HG03045 (cell line): Measurements from ENCODE around the gene CA6.
"Not testable (repeated sequence)": the region's sequence is repeated elsewhere in the genome, so short reads cannot be mapped to it uniquely, and the experiment has no call there.

ENCODE experiments used
- ATAC-seq: cut with Tn5 transposase; IDR thresholded peaks from one replicate; pipeline ENCODE4 v1.9.1; 2021; ENCODE audit warnings: mild to moderate bottlenecking, moderate library complexity; ENCODE audit not compliant: unreplicated experiment

CA6 gene

DNA sequence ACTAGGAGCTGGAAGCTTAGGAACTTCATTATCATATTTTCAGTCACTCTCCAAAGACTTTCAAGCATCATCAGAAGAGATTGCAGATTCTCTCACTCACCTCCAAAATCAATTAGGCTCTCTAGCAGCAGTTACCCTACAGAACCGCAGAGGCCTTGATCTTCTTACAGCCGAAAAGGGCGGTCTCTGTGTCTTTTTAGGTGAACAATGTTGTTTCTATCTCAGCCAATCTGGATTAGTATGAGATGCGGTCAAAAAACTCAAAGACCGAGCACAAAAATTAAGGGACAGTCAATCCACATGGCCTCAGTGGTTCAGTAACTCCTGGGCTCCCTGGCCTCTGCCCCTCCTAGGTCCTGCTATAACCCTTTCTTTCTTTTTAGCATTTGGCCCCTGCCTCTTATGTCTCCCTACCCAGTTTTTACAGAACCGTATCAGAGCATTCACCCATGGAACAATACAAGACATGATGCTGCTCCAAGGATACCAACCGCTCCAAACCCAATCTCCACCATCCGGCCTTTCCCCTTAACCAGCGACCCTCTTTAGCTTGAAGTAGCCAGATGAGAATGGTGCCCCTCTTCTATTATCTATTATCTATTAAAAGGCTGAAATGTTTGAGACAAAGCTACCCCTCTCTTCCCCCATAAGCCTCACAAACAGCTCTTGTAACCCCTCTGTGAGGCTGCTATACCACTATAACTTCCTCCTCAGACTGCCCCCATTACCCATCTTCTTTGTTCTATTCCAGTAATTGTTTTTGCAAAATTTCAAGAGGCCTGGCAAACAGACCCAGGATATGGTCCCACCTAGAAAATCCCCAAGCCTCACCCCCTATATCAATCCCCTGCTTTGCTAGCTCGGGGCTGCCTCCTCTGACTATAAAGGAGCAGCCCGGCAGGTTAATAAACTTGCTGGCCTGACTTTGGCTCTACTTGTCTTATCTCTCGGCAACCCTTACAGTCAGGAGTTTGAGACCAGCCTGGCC lies 18.7 kb upstream of the CA6 start:
- no peak for ATAC-seq

DNA sequence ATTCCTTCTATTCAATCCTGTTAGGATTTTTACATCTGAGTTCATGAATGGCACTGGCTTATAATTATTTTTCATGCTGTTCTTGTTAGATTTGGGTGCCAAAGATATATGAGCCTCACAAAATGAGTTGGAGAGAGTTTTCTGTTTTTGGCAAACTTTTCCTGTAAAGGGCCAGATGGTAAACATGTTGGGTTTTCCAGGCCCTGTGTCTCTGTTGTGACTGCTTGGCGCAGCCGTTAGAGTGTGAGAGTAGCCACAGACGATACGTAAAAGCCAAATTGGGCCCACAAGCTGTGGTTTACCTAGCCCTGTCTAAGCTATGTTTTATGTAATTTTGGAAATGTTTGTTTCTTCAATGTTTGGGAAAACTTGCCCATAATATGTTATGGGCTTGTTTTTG lies 15.6 kb upstream of the CA6 start:
- no peak for ATAC-seq

DNA sequence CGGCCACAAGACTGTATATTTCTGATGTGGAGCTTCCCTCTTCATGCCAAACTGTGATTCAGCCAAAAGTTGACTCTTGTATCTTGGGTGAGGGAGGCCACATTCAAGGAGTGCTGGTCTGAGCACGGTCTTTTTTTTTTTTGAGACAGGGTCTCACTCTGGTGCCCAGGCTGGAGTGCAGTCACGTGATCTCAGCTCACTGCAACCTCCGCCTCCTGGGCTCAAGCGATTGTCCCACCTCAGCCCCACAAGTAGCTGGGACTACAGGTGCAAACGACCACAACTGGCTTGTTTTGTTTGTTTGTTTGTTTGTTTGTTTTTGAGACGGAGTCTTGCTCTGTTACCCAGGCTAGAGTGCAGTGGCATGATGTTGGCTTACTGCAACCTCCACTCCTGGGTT lies 8.6 kb upstream of the CA6 start:
- ATAC-seq = not testable (repeated sequence)

DNA sequence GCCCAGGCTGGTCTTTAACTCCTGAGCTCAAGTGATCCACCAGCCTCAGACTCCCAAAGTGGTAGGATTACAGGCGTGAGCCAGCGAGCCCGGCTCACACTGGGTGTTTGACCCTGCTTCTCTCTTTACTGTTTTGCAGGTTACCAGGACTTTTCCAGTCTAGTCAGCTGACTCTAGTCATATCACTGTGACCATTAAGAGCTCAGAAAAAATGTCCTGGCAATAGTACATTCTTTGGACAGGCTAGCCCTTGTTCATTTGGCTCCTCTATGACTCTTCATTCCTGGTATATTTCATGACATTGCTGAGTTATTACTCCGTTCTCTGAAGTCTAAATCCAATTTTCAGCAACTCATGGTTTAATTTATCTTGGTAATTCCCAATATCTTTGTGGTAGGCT lies 8.0 kb upstream of the CA6 start:
- no peak for ATAC-seq

DNA sequence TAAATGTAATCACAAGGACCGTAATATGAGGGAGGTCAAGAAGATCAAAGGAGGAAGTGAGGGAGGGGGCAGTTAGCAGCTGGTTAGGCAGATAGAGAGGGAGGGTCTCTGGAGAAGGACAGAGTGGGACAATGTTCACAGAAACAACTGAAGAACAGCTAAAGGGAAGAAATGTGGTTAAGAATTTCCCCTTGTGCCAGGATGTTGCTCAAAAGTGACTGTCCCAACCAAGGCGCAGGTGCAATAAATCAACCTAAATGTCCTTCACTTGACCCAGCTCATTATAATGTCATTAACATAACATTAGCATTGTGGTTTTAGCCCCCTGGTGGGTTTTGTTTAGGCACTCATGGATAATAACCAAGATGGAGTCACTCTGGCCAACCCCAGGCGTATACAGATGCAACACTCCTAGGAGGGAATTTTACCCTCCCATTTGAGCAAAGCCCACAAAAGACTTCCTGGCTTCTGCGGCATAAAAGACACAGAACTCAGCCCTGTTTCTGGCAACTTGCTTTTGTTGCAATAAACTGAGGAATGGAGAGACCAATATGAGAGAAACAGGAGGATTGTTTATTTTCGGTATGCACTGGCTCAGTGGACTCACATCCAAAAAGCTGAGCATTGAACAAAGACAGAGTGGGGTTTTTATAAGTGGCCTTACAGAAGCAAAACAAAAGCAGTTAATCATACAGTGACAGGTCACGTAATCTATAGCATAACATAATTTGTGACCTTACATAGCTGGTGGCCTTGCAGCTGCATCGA lies 7.3 kb upstream of the CA6 start:
- ATAC-seq = no peak

DNA sequence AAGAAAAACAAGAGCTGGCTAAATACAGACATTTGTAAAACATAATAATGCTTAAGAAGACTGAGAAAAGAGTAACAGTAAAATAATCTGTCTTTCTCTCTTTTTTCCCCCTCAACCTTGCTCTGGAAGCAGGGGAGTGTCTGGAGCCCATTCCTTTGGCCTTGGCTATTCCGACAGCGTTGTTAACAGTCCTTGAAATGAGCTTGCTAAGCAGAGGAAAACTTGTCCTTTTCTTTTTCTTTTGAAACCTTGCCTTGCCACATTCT lies 6.7 kb upstream of the CA6 start:
- no peak for ATAC-seq

DNA sequence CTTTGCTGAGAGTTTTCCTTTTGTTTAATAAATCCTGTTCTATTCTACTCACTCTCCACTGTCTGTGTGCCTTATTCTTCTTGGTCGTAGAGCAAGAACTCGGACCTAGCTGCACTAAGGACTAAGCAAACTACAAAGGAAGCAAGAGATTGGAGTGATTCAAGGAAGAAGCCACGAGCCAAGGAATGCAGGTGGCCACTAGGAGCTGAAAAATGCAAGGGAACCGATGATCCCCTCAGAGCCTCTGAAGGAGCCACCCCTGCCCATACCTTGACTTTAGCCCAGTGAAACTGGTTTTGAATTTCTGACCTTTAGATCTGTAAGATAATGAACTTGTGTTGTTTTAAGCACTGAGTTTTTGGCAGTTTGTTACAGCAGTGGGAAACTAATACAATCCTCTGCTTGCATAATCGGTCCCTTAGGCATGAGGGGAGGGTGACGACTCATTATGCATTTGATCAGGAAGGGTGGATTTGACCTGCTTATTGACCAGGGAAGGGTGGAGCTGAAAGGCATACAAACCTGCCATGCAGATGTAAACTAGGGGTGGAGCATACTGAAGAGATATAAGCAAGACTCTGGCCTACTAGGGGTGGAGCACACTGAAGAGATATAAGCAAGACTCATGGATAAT lies 6.2 kb upstream of the CA6 start:
- ATAC-seq = no peak

DNA sequence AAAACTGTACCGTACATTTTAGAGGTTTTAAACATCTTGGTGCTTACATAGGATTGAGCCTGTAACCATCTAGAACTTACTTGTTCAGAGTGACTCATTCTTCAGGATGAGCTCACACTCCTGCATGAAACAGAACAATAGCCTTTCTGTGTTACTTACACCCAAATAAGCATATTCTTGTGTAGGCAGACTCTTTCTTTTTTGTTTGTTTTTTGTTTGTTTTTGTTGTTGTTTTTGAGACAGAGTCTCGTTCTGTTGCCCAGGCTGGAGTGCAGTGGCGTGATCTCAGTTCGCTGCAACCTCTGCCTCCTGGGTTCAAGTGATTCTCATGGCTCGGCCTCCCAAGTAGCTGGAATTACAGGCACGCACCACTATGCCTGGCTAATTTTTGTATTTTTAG lies 3.8 kb upstream of the CA6 start:
- ATAC-seq = no peak

DNA sequence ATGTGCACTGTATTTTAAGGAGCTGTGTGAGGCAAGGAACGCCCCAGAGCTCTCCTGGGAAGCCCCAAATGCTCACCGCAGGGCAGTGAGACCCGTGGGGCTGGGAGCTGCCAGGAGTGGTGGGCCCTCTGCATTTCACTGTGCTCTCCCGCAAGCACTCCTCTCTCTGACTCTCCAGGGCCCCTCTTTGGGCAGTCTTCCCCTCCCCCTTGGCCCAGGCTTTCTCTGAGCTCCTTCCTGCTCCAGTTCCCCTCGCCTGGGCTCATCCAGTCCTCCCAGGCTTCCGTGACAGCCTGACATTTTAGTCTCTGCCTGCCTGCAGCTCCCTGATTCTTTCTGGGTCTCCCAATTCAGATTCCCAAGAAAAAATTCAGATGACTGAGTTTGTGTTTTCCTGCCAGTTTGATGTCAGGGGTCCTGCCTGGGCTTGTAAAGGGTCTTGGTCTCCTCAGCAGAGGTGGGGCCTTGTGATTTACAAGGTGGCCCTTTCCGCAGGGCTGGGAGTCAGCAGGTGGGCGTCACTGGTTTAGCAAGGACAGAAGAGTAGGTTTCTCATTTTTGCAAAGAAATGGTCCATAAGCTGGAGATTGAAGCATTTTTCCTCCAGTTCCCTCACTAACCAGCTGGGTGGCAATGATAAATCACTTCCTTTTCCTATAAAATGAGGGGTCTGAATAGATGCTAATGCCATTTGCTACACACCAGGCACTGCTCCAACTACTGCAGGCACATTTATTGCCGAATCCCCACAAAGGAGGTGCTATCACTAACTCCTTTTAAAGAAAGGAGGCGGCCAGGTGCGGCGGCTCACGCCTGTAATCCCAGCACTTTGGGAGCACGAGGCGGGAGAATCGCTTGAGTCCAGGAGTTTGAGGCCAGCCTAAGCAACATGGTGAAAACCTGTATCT lies 1.9 kb upstream of the CA6 start:
- ATAC-seq = no peak

DNA sequence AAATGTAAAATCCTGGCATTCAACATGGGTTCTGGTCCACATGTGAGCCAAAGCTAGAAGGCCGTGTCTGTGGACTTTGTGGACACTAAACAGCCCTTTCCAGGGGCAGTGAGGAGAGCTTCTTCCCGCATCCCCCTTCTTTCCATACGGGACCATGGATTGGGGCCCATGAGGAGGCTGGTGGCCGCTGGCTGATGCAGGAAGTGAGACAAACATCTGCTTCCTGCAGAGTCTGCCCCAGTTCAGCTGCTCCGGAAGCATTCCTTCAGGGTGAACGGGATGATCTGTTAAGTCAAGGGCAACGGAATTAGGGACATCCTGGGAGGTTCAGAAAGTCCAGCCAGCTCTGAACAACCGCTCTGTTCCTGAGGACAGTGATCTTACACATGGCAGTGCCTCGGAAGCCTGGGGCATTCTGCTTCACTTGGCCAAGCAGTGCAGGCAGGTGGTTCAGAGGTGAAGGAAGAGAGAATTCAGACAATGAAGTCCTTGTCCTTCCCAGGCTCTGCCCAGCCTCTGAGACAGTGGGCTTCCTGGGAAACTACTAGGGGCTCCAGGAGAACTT lies 1.5 kb downstream of the CA6 start:
- no peak for ATAC-seq

DNA sequence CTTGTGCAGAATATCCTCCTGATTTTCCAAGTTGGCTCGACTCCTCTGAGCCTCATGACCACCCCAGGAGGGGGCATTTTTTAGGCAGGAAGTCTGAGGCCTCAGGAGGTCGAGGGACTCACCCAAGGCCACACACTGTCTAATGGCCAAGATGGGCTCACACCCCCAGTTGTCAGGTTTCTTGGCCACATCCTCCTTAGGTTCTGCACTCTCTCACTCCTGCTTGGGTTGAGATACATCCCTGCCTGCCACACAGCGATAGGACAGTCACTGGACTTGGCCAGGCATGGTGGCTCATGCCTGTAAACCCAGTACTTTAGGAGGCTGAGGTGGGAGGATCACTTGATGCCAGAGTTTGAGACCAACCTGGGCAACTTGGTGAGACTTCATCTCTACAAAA lies 4.6 kb downstream of the CA6 start:
- ATAC-seq = no peak

DNA sequence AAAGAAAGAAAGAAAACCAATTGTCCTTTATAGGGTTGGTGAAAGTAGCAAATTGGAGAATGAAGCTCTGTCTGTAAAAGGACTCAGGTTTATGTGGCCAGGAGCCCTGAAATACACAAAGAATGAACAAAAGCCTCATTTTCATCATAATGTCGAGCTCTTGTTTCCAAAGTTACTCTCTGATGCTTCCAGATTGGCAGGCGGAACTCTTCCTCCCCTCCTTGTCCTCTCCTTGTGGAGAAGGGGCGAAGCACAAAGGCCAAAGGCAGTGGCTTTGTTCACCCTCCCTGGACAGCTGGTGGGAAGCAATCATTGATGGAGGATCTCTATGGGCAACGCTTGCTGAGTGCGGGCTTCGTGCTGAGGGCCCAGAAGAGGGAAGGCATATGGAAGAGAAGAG lies 5.6 kb downstream of the CA6 start:
- no peak for ATAC-seq

DNA sequence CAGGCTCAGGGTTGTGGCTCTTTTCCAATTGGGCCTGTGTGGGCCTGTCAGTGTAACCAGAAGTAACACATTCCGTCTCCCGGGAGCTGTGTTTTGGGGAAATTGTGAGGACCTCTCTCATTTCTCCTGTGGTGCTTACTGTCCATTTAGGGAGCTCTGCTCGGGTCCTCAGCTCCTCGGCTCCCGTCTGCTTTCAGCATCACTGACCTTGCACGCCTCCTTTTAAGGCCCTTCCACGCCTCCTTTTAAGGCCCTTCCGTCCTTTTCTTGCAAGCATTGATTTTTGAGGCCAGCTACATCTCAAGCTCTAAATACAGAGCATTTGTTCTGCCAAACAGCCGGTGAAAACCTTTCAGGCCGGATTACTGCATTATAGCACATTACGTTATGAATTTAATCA lies 9.7 kb downstream of the CA6 start:
- ATAC-seq = no peak

DNA sequence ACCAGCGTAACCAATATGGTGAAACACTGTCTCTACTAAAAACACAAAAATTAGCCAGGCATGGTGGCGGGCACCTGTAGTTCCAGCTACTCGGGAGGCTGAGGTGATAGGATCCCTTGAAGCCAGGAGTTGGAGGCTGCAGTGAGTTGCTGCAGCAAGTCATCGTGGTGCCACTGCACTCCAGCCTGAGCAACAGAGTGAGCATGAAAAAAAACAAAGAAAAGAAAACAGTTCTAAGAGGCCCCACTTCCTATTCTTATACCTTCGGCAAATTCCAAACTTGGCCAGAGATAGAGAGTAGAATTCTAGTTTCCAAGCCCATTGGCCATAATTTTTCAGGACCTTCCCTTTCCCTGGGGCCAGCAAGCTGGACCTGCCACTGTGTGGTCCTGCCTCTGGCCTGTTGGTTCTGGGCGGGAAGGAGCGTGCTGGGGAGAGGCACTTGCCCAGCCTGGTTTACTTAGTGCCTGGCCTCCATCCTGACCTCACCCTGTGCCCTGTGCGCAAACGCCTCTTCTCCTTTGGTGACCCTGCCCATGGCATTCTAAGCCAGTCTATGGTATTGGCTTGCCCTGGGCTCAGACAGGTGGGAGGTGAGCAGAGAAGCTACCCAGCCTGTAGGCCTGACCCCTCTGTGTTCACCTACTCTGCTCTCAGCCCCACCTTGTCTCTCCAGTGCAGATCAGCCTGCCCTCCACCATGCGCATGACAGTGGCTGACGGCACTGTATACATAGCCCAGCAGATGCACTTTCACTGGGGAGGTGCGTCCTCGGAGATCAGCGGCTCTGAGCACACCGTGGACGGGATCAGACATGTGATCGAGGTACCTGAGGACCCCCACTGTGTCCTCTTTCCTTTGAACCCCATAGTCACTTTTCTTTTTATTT lies 11.0 kb downstream of the CA6 start:
- ATAC-seq = no peak

DNA sequence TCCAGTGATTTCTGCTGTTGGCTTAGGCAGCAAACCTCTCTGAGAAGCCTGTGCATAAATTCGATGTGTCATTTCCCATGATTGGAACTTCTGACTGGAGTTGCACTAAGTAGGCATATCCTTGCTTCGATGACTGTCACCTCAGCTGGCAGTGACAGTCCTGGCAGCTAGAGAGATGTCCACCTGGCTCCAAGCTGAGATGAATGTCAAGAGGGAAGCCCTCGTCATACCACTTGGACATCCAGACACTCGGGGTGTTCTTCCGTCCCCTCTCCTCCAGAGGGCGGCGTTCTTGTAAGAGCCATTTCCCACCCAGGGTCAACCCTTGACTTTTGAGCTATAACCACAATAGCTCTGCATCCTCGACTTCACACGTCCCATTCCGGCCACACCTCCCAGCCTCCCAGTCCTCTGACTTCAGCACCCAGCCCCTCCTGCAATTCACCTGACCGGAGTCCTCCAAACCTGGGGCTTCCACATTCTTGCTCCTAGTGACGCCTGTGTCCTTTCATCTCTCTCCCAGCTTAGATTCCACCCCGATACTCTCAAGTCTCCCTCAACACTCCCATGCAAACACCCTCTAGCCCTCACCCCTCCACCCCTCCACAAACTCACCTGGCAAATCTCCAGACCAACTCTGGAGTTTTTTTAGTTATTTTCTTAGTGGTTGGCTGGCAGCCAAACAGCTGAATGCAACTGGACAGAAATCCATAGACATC lies 17.3 kb downstream of the CA6 start:
- no peak for ATAC-seq

DNA sequence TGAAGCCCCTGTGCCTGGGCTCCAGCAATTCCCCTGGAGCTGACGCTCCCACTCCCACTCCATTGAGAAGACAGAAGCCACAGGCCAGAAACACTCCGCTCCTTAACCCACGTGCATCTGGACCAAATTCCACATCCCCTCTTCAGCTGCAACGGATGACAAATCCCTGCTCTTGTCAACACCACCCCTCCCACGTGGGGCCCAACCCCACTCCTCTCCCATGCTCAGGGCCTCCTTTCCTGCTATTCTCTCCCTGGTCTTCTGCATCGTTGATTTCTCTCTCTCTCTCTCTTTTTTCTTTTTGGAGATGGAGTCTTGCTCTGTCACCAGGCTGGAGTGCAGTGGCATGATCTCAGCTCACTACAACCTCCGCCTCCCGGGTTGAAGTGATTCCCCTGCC lies 18.3 kb downstream of the CA6 start:
- ATAC-seq = no peak

DNA sequence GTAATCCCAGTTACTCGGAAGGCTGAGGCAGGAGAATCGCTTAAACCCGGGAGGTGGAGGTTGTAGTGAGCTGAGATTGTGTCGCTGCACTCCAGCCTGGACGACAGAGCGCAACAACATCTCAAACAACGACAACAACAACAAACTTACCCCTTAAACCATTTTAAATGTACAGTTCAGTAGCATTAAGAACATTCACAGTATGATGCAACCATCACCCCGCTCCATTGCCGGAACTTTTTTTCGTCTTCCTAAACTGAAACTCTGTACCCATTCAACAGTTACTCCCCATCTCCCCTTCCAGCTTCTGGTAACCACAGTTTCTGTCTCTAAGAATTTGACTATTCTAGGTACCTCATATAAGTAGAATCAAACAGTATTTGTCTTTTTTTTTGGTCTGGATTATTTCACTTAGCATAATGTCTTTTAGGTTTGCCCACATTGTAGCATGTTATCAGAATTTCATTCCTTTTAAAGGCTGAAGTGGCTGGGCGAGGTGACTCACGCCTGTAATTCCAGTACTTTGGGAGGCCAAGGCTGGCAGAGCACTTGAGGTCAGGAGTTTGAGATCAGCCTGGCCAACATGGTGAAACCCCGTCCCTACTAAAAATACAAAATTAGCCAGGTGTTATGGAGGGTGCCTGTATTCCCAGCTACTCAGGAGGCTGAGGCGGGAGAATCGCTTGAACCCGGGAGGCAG lies 19.6 kb downstream of the CA6 start:
- no peak for ATAC-seq

DNA sequence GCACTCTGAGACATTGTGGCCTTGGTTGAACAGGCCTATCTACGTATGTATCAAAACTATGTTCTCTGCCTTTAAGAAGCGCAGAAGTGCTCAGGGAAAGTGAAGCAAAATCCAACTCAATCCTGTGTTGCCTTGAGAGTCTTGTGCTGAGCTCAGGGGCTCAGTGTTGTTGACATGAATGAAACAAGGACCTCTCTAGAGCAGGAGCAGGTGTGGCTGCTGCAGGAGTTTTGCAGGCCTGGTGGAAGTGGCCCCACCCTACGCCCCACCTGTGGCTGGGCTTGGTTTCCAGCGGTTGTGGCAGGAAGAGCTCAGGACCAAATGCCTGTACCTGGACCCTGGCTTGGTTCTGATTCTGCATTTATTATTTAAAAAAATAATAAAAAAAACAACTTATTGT lies 20.9 kb downstream of the CA6 start:
- ATAC-seq = no peak
